Measurements from ENCODE around the gene CASK. TPM values are rescaled to one million over a fixed set of nuclear protein-coding genes. Genes with fewer than 3 reads are reported as not detected.

Gene CASK
- total RNA-seq, 4 donors from 2014 or later: 33.1 to 41.6 (median 36.4) TPM

DNA sequence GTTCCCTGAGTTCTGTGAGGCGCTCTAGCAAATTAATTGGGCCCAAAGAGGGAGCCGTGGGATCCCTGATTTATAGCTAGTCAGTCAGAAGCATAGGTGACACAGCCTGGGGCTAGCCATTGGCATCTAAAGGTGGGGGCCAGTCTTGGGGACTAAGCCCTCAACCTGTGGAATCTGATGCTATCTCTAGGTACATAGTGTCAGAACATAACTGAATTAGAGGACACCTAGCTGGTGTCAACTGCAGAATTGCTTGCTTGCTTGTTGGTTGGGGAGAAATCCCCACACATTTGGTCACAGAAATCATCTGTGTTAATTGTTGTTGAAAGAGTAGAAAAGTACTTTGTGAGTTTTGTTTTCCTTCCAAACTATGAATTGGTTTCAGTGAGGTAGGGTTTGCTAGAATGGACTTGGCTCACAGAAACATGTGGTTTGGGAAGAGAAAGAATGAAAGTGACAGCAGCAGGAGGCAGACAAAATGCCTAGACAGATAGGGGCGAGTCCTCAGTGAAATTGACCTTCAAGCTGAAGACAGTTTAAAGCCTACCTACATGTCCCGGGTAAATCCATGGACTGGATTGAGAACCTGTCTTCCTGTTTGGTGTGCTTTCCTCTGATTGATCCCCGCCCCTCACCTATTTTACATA lies 212.2 kb downstream of the CASK start:
- H3K36me3 ChIP-seq: no peaks in the 10 kb centered on the region
- intact Hi-C loops (cut with DNase I): no loop called here
- 96 to 98% methylated on average over 4 to 5 of the region's 5 CpGs for WGBS, 2 donors
- H3K9me3 ChIP-seq: no peaks in the 10 kb centered on the region
- H3K27me3 ChIP-seq: no peaks in the 10 kb centered on the region
- no peaks in the 10 kb centered on the region for H3K4me1 ChIP-seq
- DNase-seq: no peak
- TF ChIP-seq, protein P1, sequence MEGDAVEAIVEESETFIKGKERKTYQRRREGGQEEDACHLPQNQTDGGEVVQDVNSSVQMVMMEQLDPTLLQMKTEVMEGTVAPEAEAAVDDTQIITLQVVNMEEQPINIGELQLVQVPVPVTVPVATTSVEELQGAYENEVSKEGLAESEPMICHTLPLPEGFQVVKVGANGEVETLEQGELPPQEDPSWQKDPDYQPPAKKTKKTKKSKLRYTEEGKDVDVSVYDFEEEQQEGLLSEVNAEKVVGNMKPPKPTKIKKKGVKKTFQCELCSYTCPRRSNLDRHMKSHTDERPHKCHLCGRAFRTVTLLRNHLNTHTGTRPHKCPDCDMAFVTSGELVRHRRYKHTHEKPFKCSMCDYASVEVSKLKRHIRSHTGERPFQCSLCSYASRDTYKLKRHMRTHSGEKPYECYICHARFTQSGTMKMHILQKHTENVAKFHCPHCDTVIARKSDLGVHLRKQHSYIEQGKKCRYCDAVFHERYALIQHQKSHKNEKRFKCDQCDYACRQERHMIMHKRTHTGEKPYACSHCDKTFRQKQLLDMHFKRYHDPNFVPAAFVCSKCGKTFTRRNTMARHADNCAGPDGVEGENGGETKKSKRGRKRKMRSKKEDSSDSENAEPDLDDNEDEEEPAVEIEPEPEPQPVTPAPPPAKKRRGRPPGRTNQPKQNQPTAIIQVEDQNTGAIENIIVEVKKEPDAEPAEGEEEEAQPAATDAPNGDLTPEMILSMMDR (IDR thresholded peaks at IDR 0.05): no peak
- no peak for TF ChIP-seq POLR2A (IDR thresholded peaks at IDR 0.05)
- H3K27ac ChIP-seq: no peak overlapping the region
- H3K4me3 ChIP-seq (replicated peaks in 1 of 3): no peak overlapping the region

DNA sequence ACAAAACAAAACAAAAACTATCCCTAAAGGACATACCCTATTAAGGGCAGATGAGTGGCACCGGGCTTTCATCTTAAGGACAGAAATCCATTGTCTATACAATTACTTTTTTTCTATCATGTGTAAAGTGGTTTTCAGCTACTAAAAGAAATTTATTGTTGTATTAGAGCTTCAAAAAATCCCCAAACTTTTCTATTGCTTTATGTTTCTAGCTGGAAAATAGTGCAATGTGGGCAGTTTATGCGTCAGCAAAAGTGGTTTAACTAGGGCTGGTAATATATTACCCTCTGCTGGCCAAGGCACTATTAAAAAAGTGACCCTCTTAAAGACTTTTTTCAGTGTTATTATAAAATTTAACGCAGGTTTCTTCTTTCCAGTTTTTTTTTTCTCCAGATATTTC lies 214.9 kb downstream of the CASK start:
- no peak for DNase-seq
- TF ChIP-seq, protein P1 (IDR thresholded peaks at IDR 0.05): no peak
- TF ChIP-seq POLR2A (IDR thresholded peaks at IDR 0.05): no peak
- Histone ChIP-seq H3K36me3 (no peaks in the 10 kb centered on the region), H3K27ac (no peak overlapping the region), H3K4me1 (no peaks in the 10 kb centered on the region), H3K9me3 (no peaks in the 10 kb centered on the region), H3K4me3 (replicated peaks in 1 of 3) (no peak overlapping the region), H3K27me3 (no peaks in the 10 kb centered on the region)
- WGBS, 2 donors: 48 to 84% methylated on average over 3 of the region's 3 CpGs
- intact Hi-C loops (cut with DNase I): no loop called here

DNA sequence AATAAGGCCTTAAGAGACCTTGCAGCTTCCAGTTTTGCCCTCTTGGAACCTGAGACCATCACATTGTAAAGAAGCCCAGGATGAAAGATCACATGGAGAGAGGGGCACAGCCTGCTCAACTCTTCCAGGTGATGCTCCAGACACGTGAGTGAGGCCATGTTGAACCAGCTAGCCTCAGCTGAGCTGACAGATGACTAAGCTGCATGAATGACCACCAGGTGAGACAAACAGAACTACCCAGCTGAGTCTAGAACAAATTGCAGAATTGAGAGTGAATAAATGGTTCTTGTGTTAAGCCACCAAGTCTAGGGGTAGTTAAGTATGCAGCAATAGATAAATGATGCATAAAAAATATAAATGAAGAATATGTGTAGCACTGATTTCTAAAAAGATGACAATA lies 216.1 kb downstream of the CASK start:
- 100% methylated on average over 1 of the region's 1 CpG for WGBS, 2 donors
- H3K4me1 ChIP-seq: no peaks in the 10 kb centered on the region
- no peak overlapping the region for H3K4me3 ChIP-seq (replicated peaks in 1 of 3)
- no peak for TF ChIP-seq POLR2A (IDR thresholded peaks at IDR 0.05)
- TF ChIP-seq, protein P1 (IDR thresholded peaks at IDR 0.05): no peak
- intact Hi-C loops (cut with DNase I): no loop called here
- no peak overlapping the region for H3K27ac ChIP-seq
- no peaks in the 10 kb centered on the region for H3K36me3 ChIP-seq
- H3K9me3 ChIP-seq: no peaks in the 10 kb centered on the region
- no peak for DNase-seq
- no peaks in the 10 kb centered on the region for H3K27me3 ChIP-seq

DNA sequence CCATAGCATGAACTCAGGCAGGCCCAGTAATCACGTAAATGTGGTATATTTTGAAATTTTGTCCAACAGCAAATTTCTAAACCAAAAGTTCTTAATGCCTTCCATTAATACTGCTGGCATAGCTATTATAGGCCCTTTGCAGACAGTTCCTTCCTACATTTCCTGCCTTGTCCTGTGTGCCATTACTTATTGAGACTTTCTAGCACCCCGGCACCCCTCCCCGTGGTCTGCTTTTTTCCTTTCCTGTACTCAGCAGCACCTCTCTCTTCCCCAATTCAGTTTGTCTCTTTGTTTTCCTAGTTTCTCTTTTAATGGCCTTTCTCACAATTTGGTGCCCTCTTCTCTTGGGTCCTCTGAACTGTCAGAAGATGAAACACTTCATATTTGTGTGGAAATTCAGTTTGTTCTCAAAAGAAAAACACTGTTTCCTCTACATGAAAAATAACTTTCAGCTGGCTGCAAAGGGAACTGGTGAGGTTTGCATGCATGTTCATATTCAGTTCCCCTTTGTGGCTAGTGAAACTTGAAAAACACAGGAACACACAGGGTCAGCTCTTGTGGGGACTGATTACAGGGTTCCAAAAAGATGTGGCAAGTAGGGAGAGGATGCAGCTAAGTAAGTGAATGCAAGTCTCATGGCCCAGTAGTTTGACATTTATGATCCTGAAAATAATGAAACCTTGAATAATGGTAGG lies 217.5 kb downstream of the CASK start:
- H3K27ac ChIP-seq: no peak overlapping the region
- intact Hi-C loops (cut with DNase I): no loop called here
- H3K27me3 ChIP-seq: no peaks in the 10 kb centered on the region
- H3K4me1 ChIP-seq: no peaks in the 10 kb centered on the region
- DNase-seq: no peak
- no peak overlapping the region for H3K4me3 ChIP-seq (replicated peaks in 1 of 3)
- no peaks in the 10 kb centered on the region for H3K9me3 ChIP-seq
- no peak for TF ChIP-seq POLR2A (IDR thresholded peaks at IDR 0.05)
- TF ChIP-seq, protein P1 (IDR thresholded peaks at IDR 0.05): no peak
- WGBS, 2 donors: 75 to 81% methylated on average over 3 of the region's 3 CpGs
- H3K36me3 ChIP-seq: no peaks in the 10 kb centered on the region

DNA sequence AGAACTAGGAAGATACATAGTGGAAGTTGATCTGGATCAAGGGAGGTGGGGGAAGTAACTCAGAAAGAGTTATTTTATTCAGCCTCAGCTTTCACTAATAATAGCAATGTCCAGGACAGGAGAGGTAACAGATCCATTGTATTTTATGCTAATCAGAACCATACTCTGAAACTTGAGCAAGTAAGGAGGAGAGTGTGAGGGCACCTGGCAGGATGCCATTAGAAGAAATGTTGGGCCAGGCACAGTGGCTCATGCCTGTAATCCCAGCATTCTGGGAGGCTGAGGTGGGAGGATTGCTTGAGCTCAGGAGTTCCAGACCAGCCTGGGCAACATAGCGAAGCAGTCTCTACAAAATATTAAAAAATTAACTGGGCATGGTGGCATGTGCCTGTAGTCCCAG lies 218.3 kb downstream of the CASK start:
- TF ChIP-seq, protein P1 (IDR thresholded peaks at IDR 0.05): no peak
- TF ChIP-seq POLR2A (IDR thresholded peaks at IDR 0.05): no peak
- no peaks in the 10 kb centered on the region for H3K27me3 ChIP-seq
- 100% methylated on average over 1 of the region's 1 CpG for WGBS, 2 donors
- no peak overlapping the region for H3K4me3 ChIP-seq (replicated peaks in 1 of 3)
- H3K36me3 ChIP-seq: no peaks in the 10 kb centered on the region
- no peak overlapping the region for H3K27ac ChIP-seq
- no peak for DNase-seq
- no peaks in the 10 kb centered on the region for H3K4me1 ChIP-seq
- H3K9me3 ChIP-seq: no peaks in the 10 kb centered on the region
- intact Hi-C loops (cut with DNase I): no loop called here

Data from thyroid gland (tissue), 4 donors.